ENCODE measurements around the gene DNAH12.

DNA sequence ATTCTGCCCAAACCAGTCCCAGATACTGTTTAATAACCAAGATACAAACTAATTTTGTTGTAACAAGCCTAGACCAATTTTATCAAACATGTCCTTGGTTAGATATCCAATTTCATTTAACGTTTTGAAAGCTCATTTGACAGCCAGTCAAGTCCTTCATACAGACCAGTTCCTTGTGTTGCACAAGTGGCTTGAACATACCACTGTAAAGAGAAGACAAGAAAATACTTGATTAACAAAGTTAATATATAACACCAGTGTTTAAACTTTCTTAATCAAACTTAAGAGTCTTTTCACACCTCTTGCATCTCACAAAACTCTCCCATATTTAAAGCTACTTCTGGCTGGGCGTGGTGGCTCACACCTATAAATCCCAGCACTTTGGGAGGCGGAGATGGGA, 28.0 kb upstream of the DNAH12 start:
- no peak for TF ChIP-seq CTCF (IDR thresholded peaks at IDR 0.05)
- no peak for TF ChIP-seq EP300 (IDR thresholded peaks at IDR 0.05)
- TF ChIP-seq POLR2A (IDR thresholded peaks at IDR 0.05) = no peak
- no peak for TF ChIP-seq POLR2AphosphoS5 (IDR thresholded peaks at IDR 0.05)
